ENCODE measurements around the gene CCDC68.
"Not testable (repeated sequence)": the region's sequence is repeated elsewhere in the genome, so short reads cannot be mapped to it uniquely, and the experiment has no call there.

The CCDC68 gene

GRCh38 chr18:54871231-54871630 is 88.0 kb downstream of the CCDC68 start:
- DNase-seq, result no peak

GRCh38 chr18:54867131-54867530 is 92.1 kb downstream of the CCDC68 start:
- no peak for DNase-seq

DNA sequence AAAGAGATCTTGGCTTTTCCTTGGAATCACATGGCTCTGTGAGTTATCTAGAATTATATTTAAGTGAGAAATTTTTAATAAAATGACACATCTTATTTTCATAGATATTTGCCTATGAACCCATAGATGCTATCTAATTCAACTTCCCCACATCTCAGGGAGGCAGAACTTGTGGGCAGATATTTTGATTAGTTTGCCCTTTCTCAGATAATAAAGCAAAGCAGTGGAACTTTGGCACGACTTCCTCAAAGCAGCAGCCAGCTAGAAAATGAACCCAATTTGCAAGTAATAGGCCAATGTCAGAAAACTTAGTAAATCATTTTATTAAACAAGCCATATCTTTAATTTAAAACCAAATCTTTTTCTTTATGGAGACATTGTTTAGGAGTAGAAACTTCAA is 98.3 kb downstream of the CCDC68 start:
- DNase-seq, result no peak

DNA sequence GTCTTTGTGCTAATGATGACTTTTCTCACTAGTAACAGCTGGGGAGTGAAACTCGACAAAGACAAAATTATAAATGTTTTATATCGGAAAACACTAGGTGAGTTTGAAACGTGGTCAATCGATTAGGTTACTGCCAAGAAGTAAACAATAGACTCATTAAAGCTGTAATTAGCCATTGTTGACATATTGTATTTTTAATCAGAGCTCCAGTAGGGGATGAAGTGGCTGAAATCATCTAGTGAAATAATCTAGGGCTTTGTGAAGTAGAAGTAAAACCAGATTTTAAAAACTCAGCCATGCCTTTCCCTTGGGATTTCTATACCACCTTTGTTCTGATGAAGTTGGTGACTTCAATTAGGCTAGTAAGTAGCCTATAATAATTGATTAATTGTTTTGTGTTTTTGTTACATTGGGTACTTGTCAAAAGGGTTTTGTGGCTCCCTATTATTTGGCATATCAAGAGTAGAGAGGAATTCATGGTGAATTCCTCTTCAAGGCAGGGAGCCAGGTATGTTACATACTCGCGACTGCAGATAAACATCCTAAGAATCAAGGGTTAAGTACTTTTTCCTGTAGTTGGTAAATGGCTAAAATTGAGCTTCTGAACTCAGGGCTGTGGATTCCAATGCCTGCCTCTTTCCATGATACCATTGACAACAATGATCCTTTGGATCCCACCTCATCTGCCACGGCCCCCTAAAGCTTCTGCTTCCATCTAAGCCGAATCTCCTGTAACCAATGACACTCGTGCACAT is 99.4 kb downstream of the CCDC68 start:
- DNase-seq, result no peak

DNA sequence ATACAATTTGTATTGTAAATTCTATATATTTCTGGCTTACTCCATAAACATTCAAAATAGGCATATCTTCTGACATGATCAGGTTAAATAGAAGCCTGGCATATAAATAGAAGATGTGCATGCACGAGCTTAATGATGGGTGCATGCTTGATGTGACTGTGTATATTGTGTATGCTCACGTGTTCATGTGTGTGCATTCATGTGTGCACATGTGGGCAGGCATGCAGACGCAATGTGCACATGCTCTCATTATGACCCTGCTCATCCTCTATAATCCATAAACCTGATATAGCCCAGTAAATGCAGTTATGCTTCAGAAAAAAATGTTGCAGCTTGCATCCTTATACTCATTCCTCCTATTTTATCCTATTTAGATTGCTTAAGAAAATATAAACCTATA is 101.8 kb downstream of the CCDC68 start:
- DNase-seq, result no peak

DNA sequence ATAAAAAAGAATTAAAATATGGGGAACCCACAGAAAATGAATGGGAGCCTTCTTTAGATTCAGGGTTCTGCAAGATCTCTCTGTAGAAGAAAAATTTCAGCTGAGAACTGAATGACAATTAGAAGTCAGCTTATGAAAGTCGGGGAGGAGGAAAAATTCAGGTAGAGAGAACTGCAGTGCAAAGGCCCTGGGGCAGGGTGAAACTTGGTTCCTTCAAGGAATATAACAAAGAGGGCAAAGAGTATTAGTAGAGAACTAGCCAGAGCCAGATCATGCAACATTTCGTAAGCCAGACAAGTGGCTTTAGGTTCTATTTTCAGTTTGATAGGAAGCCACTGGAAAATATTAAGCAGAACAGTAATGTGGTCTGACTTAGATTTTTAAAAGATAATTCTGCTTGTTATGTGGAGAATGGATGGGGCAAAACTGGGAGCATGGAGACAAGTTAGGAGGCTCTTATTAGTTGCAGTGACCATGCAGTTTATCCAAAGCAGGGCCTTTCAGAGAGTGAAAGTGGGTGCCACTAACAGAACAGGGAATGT is 103.1 kb downstream of the CCDC68 start:
- no peak for DNase-seq

- not testable (repeated sequence) for DNase-seq
These were observed 104.2 kb downstream of the CCDC68 start for GRCh38 chr18:54855050-54855449.

DNA sequence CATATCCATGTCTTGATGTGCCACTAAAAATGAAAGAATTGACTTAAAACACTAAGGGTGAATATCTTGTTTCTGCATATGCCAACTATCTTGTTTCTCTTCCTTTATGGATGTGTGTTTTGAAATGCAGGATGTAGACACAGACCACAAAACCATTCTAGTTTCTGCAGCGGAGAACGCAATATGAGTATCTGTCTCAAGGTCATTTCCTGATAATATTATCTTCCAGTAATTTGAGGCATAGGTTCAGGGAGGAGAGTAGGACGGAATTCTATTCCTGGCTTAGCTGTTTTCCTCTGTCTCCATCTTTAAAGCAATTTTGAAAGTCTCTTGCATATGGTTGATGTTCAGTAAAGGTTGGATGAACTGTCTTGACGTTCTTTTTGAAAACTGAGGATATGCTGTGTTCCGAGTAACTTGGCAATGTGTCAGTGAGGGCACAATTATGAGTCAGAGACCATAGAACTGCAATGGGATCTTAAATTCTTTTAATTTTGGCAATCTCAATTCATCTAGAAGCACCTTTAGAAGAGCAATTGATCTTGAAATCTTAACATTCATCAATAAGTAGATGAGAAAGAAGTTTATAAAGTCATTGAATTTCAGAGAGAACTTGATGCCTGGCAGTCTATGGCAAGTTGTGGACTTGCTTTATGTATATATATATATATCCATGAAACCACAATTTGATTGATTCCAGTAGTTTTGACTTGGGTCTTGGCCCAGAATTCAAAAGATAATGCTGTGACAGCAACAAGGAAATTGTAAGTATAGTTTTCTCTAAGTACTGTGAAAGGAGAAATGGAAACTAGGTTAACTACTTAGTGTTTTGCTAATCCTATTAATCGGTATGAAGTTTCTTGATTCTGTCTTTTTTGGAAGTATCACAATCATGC is 106.2 kb downstream of the CCDC68 start:
- no peak for DNase-seq

All from NCI-H446 (cell line).